ENCODE results near the gene VTI1A.
A peak's percentile ranks its signal among the peaks of the same experiment; 100 is the strongest.
"Not testable (repeated sequence)": the region's sequence is repeated elsewhere in the genome, so short reads cannot be mapped to it uniquely, and the experiment has no call there.

Gene VTI1A

DNA sequence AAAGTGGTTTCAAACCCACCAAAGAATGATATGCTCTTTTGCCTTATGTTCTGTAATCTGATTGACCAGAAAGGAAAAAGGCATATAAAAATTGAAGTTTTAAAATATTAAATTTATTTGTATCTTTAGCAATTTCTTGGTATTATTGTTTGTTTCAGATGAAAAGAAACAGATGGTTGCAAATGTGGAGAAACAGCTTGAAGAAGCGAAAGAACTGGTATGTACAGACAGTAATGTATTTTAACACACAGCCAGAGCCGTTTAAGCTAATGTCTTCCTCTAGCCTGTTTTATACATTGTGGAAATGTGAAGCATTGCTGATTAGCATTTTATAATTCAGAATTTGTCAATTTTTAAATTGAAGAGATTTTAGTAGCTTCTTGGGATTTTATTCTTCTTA lies 13.4 kb downstream of the VTI1A start:
- TF ChIP-seq, protein P1, sequence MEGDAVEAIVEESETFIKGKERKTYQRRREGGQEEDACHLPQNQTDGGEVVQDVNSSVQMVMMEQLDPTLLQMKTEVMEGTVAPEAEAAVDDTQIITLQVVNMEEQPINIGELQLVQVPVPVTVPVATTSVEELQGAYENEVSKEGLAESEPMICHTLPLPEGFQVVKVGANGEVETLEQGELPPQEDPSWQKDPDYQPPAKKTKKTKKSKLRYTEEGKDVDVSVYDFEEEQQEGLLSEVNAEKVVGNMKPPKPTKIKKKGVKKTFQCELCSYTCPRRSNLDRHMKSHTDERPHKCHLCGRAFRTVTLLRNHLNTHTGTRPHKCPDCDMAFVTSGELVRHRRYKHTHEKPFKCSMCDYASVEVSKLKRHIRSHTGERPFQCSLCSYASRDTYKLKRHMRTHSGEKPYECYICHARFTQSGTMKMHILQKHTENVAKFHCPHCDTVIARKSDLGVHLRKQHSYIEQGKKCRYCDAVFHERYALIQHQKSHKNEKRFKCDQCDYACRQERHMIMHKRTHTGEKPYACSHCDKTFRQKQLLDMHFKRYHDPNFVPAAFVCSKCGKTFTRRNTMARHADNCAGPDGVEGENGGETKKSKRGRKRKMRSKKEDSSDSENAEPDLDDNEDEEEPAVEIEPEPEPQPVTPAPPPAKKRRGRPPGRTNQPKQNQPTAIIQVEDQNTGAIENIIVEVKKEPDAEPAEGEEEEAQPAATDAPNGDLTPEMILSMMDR (IDR thresholded peaks at IDR 0.05; ENCODE audit: insufficient read depth, low read length, missing control alignments) = no peak
- H3K4me3 ChIP-seq (ENCODE audit: low read depth, low read length) = no peak overlapping the region
- CTCF ChIA-PET = interaction anchor here (1.7 to 7.5 kb wide), 3 partner anchors 12 to 25 kb away, joined by 5 to 96 read pairs (median 8); partner anchors contain the start of gene VTI1A
- POLR2A ChIA-PET = no interaction called here
- no peak for DNase-seq (ENCODE audit: low read depth, low spot score)

GRCh38 chr10:112461029-112461887 lies 14.2 kb downstream of the VTI1A start:
- POLR2A ChIA-PET = no interaction called here
- H3K4me3 ChIP-seq (ENCODE audit: low read depth, low read length) = no peak overlapping the region
- TF ChIP-seq, protein P1 (IDR thresholded peaks at IDR 0.05; ENCODE audit: insufficient read depth, low read length, missing control alignments) = no peak
- CTCF ChIA-PET = interaction anchor here (0.9 to 7.5 kb wide), 3 partner anchors 12 to 26 kb away, joined by 3 to 96 read pairs (median 5); no protein-coding TSS in a partner anchor
- DNase-seq (ENCODE audit: low read depth, low spot score) = peak; percentile 46

DNA sequence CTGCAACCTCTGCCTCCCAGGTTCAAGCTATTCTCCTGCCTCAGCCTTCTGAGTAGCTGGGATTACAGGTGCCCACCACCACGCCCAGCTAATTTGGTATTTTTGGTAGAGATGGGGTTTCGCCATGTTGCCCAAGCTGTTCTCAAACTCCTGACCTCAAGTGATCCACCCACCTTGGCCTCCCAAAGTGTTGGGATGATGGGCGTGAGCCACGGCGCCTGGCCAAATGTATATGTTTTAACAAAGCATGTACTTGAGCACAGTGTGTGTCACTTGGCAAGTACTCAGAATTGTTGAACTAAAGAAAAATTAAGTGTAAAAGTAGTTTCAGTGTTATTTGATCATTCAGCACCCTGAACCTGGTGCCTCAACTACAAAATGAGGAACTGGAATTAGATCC lies 17.1 kb downstream of the VTI1A start:
- ChIA-PET POLR2A (interaction anchor here (0.6 kb wide), 1 partner anchor 9 kb away, joined by 3 read pairs; no protein-coding TSS in a partner anchor), CTCF (interaction anchor here (0.5 to 7.5 kb wide), 2 partner anchors 9 to 350 kb away, joined by 3 to 96 read pairs; no protein-coding TSS in a partner anchor)
- H3K4me3 ChIP-seq (ENCODE audit: low read depth, low read length); DNase-seq (ENCODE audit: low read depth, low spot score): not testable (repeated sequence)

GRCh38 chr10:112465299-112465883 lies 18.4 kb downstream of the VTI1A start:
- TF ChIP-seq, protein P1 (IDR thresholded peaks at IDR 0.05; ENCODE audit: insufficient read depth, low read length, missing control alignments) = no peak
- ChIA-PET CTCF (interaction anchor here (7.5 kb wide), 1 partner anchor 8 kb away, joined by 96 read pairs; no protein-coding TSS in a partner anchor), POLR2A (no interaction called here)
- DNase-seq (ENCODE audit: low read depth, low spot score) = no peak
- no peak overlapping the region for H3K4me3 ChIP-seq (ENCODE audit: low read depth, low read length)

- DNase-seq (ENCODE audit: low read depth, low spot score) = no peak
- H3K4me3 ChIP-seq (ENCODE audit: low read depth, low read length) = no peak overlapping the region
- ChIA-PET CTCF (interaction anchor here (0.8 to 1.4 kb wide), 4 partner anchors 8 to 918 kb away, joined by 3 to 5 read pairs (median 4); no protein-coding TSS in a partner anchor), POLR2A (no interaction called here)
- TF ChIP-seq, protein P1 (IDR thresholded peaks at IDR 0.05; ENCODE audit: insufficient read depth, low read length, missing control alignments) = no peak
These were observed 19.8 kb downstream of the VTI1A start for GRCh38 chr10:112466802-112467201.

- ChIA-PET CTCF (interaction anchor here (0.8 to 1.4 kb wide), 4 partner anchors 8 to 917 kb away, joined by 3 to 5 read pairs (median 4); no protein-coding TSS in a partner anchor), POLR2A (no interaction called here)
- TF ChIP-seq, protein P1 (IDR thresholded peaks at IDR 0.05; ENCODE audit: insufficient read depth, low read length, missing control alignments) = no peak
- no peak overlapping the region for H3K4me3 ChIP-seq (ENCODE audit: low read depth, low read length)
- no peak for DNase-seq (ENCODE audit: low read depth, low spot score)
These were observed 20.6 kb downstream of the VTI1A start for GRCh38 chr10:112467541-112468075.
